Loucy (cell line): Measurements from ENCODE around the gene CCDC51.

Source experiments
- H2AFZ ChIP-seq: fragments of 200-600 bp; sonication (generic); 2 replicates; pipeline ENCODE4 v1.6.0; 2016; ENCODE audit warnings: antibody characterized with exemption, mild to moderate bottlenecking, low read length, moderate library complexity
- H3F3A ChIP-seq: fragments of 200-600 bp; 2 replicates; pipeline ENCODE4 v1.6.0; 2016; ENCODE audit warnings: antibody characterized with exemption, low read depth, mild to moderate bottlenecking
- H3K27me3 ChIP-seq: fragments of 200-600 bp; sonication (generic); 2 replicates; pipeline ENCODE4 v1.6.1; 2014; ENCODE audit warnings: low read length, mild to moderate bottlenecking; ENCODE audit not compliant: insufficient read depth, poor library complexity, severe bottlenecking
- H3K36me3 ChIP-seq: fragments of 200-600 bp; sonication (generic); 2 replicates; pipeline ENCODE4 v1.6.1; 2016; ENCODE audit warnings: low read length; ENCODE audit not compliant: insufficient read depth
- H3K4me1 ChIP-seq: fragments of 200-600 bp; sonication (generic); 2 replicates; pipeline ENCODE4 v1.5.1; 2014; ENCODE audit warnings: low read length, mild to moderate bottlenecking; ENCODE audit not compliant: insufficient read depth, poor library complexity, severe bottlenecking
- H3K4me2 ChIP-seq: fragments of 200-600 bp; sonication (generic); 2 replicates; pipeline ENCODE4 v1.6.0; 2014; ENCODE audit warnings: antibody characterized with exemption, low read length, low read depth, mild to moderate bottlenecking; ENCODE audit not compliant: poor library complexity, severe bottlenecking
- H3K4me3 ChIP-seq: fragments of 200-600 bp; sonication (generic); 2 replicates; pipeline ENCODE4 v1.5.1; 2014; ENCODE audit warnings: low read length, mild to moderate bottlenecking, mixed read lengths; ENCODE audit not compliant: poor library complexity, severe bottlenecking
- H3K79me2 ChIP-seq: fragments of 200-600 bp; sonication (generic); 2 replicates; pipeline ENCODE4 v1.6.1; 2014; ENCODE audit warnings: low read length; ENCODE audit not compliant: insufficient read depth
- H3K9ac ChIP-seq: fragments of 200-600 bp; sonication (generic); 2 replicates; pipeline ENCODE4 v1.6.0; 2014; ENCODE audit warnings: mild to moderate bottlenecking, low read depth, low read length, moderate library complexity; ENCODE audit not compliant: poor library complexity, severe bottlenecking
- H3K9me2 ChIP-seq: fragments of 200-600 bp; sonication (generic); replicated peaks from 2 replicates; pipeline ENCODE4 v1.6.1; 2016; ENCODE audit warnings: low read depth, low read length, mixed read lengths
- H3K9me3 ChIP-seq: fragments of 200-600 bp; sonication (generic); 2 replicates; pipeline ENCODE4 v1.6.1; 2014; ENCODE audit warnings: mild to moderate bottlenecking, antibody characterized with exemption, low read length, low read depth; ENCODE audit not compliant: insufficient read depth
- H4K20me1 ChIP-seq: fragments of 200-600 bp; sonication (generic); 2 replicates; pipeline ENCODE4 v1.6.0; 2014; ENCODE audit warnings: antibody characterized with exemption, low read length, mild to moderate bottlenecking; ENCODE audit not compliant: insufficient read depth, poor library complexity, severe bottlenecking
- CTCF ChIP-seq: fragments of 200-600 bp; sonication (generic); conservative IDR thresholded peaks from 2 replicates; pipeline ENCODE4 v1.5.1; 2014; ENCODE audit warnings: mild to moderate bottlenecking, antibody characterized with exemption, low read length
- EZH2phosphoT487 ChIP-seq: fragments of 200-600 bp; IDR thresholded peaks from 2 replicates; pipeline ENCODE4 v1.6.1; 2018; ENCODE audit warnings: antibody characterized with exemption, mild to moderate bottlenecking, moderate library complexity, borderline replicate concordance

The CCDC51 gene

GRCh38 chr3:48411606-48412374 is 28.1 kb downstream of the CCDC51 start:
- H3K36me3 ChIP-seq: peaks cover 69% of the 10 kb centered on the region; the same call in 1 of the 2 replicates
- no peaks in the 10 kb centered on the region for H3K27me3 ChIP-seq

DNA sequence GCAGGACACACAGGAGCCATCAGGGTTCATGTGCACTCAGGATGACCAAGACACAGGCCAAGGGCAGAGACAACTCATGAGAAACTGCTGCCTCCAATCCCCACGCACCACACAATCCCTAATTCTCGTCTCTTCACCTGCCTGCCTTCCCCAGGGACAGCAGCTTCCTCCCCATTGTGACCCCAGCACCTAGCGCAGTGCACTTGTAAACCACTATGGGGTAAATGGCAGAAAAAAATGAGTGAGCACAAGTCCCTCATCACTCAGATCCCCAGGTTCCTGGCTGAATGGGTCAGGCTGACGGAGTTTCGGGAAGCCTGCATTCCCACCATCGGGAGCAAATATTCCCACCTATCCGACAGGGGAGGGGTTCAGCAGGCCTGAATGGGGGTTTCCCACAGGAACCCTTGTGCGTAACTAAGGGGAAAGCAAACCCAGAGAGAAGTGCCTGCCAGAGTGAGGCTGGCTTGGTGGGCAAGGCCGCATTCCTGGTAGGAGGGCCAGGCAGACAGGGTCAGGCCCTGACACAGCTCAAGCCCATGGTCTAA is 28.8 kb downstream of the CCDC51 start:
- no peak for TF ChIP-seq EZH2phosphoT487
- no peak for TF ChIP-seq CTCF
- Histone ChIP-seq H3K27me3 (no peaks in the 10 kb centered on the region), H3K36me3 (peaks cover 76% of the 10 kb centered on the region; the same call in 1 of the 2 replicates), H3K9ac (no peak overlapping the region), H3F3A (no peaks in the 10 kb centered on the region), H3K4me1 (peaks cover 15% of the 10 kb centered on the region), H4K20me1 (no peaks in the 10 kb centered on the region), H3K4me2 (no peak overlapping the region), H2AFZ (no peak overlapping the region), H3K9me2 (no peaks in the 10 kb centered on the region), H3K79me2 (no peaks in the 10 kb centered on the region), H3K9me3 (no peaks in the 10 kb centered on the region), H3K4me3 (no peak overlapping the region)

More at GRCh38 chr3:48411606-48412374, 28.1 kb downstream of the CCDC51 start:
- H3K9me2 ChIP-seq: no peaks in the 10 kb centered on the region
- no peaks in the 10 kb centered on the region for H3K9me3 ChIP-seq
- no peaks in the 10 kb centered on the region for H4K20me1 ChIP-seq
- TF ChIP-seq CTCF: no peak
- TF ChIP-seq EZH2phosphoT487: no peak
- no peak overlapping the region for H3K9ac ChIP-seq
- no peaks in the 10 kb centered on the region for H3F3A ChIP-seq
- no peak overlapping the region for H2AFZ ChIP-seq
- H3K4me2 ChIP-seq: no peak overlapping the region
- no peaks in the 10 kb centered on the region for H3K79me2 ChIP-seq
- H3K4me3 ChIP-seq: no peak overlapping the region
- H3K4me1 ChIP-seq: peaks cover 8% of the 10 kb centered on the region

GRCh38 chr3:48410205-48411040 is 29.5 kb downstream of the CCDC51 start:
- peaks cover 17% of the 10 kb centered on the region for H3K4me1 ChIP-seq
- no peak overlapping the region for H3K4me3 ChIP-seq
- H3K79me2 ChIP-seq: no peaks in the 10 kb centered on the region
- H3K9me2 ChIP-seq: no peaks in the 10 kb centered on the region
- H3K36me3 ChIP-seq: peaks cover 77% of the 10 kb centered on the region; the same call in 1 of the 2 replicates
- H3K9ac ChIP-seq: no peak overlapping the region
- no peaks in the 10 kb centered on the region for H3K9me3 ChIP-seq
- H2AFZ ChIP-seq: no peak overlapping the region
- H4K20me1 ChIP-seq: no peaks in the 10 kb centered on the region
- no peak for TF ChIP-seq EZH2phosphoT487
- TF ChIP-seq CTCF: no peak
- H3K27me3 ChIP-seq: no peaks in the 10 kb centered on the region
- H3F3A ChIP-seq: no peaks in the 10 kb centered on the region
- no peak overlapping the region for H3K4me2 ChIP-seq
